H9 (cell line): Measurements from ENCODE around the gene TNIK. TPM values are rescaled to one million over a fixed set of nuclear protein-coding genes. Genes with fewer than 3 reads are reported as not detected.

Experiments used
- DNase-seq: peaks from one replicate; pipeline ENCODE4 v3.0.0-alpha.2; 2017
- H2AFZ ChIP-seq: one replicate; pipeline ENCODE4 v1.6.1; 2013; ENCODE audit warnings: mild to moderate bottlenecking, low read length, control low read depth, moderate library complexity
- H2AK5ac ChIP-seq: 2 replicates; pipeline ENCODE4 v1.6.1; 2013; ENCODE audit warnings: low read length, control low read depth, mixed read lengths; ENCODE audit not compliant: insufficient read length
- H2BK120ac ChIP-seq: one replicate; pipeline ENCODE4 v1.6.1; 2013; ENCODE audit warnings: low read depth, mild to moderate bottlenecking, low read length, control low read depth, inconsistent platforms; ENCODE audit not compliant: poor library complexity, severe bottlenecking
- H2BK12ac ChIP-seq: 2 replicates; pipeline ENCODE4 v1.6.1; 2013; ENCODE audit warnings: low read length, control low read depth, mixed read lengths, low read depth; ENCODE audit not compliant: insufficient read length
- H2BK15ac ChIP-seq: 2 replicates; pipeline ENCODE4 v1.6.1; 2013; ENCODE audit warnings: low read depth, low read length, control low read depth
- H2BK20ac ChIP-seq: one replicate; pipeline ENCODE4 v1.6.1; 2013; ENCODE audit warnings: low read depth, mild to moderate bottlenecking, low read length, control low read depth, inconsistent platforms; ENCODE audit not compliant: poor library complexity, severe bottlenecking
- H2BK5ac ChIP-seq: 2 replicates; pipeline ENCODE4 v1.6.1; 2013; ENCODE audit warnings: low read length, control low read depth, mixed read lengths; ENCODE audit not compliant: insufficient read length
- H3K14ac ChIP-seq: 2 replicates; pipeline ENCODE4 v1.6.1; 2013; ENCODE audit warnings: low read length, control low read depth; ENCODE audit not compliant: insufficient read depth
- H3K18ac ChIP-seq: 2 replicates; pipeline ENCODE4 v1.6.1; 2013; ENCODE audit warnings: low read depth, mild to moderate bottlenecking, mixed read lengths, low read length, control low read depth; ENCODE audit not compliant: insufficient read length
- H3K23ac ChIP-seq: 2 replicates; pipeline ENCODE4 v1.6.1; 2013; ENCODE audit warnings: low read length, control low read depth, mixed read lengths, low read depth; ENCODE audit not compliant: insufficient read length
- H3K23me2 ChIP-seq: 2 replicates; pipeline ENCODE4 v1.6.1; 2013; ENCODE audit warnings: low read depth, mild to moderate bottlenecking, mixed read lengths, low read length, control low read depth; ENCODE audit not compliant: insufficient read length, poor library complexity, severe bottlenecking
- H3K27ac ChIP-seq: 2 replicates; pipeline ENCODE4 v1.5.1; 2013; ENCODE audit warnings: low read length, control low read depth, mixed read lengths, low read depth; ENCODE audit not compliant: insufficient read length
- H3K27me3 ChIP-seq: 2 replicates; pipeline ENCODE4 v1.6.1; 2013; ENCODE audit warnings: low read length, control low read depth, inconsistent platforms; ENCODE audit not compliant: insufficient read depth
- H3K4ac ChIP-seq: 2 replicates; pipeline ENCODE4 v1.6.1; 2013; ENCODE audit warnings: low read depth, mild to moderate bottlenecking, control low read depth, inconsistent platforms, low read length, moderate library complexity
- H3K4me1 ChIP-seq: 2 replicates; pipeline ENCODE4 v1.6.1; 2013; ENCODE audit warnings: low read length, control low read depth, inconsistent platforms; ENCODE audit not compliant: insufficient read depth
- H3K4me2 ChIP-seq: 2 replicates; pipeline ENCODE4 v1.6.1; 2013; ENCODE audit warnings: low read length, control low read depth, mixed read lengths; ENCODE audit not compliant: insufficient read length, insufficient read depth
- H3K56ac ChIP-seq: 2 replicates; pipeline ENCODE4 v1.6.1; 2013; ENCODE audit warnings: low read depth, mild to moderate bottlenecking, mixed read lengths, low read length, control low read depth; ENCODE audit not compliant: insufficient read length
- H3K79me1 ChIP-seq: 2 replicates; pipeline ENCODE4 v1.6.1; 2013; ENCODE audit warnings: low read depth, mild to moderate bottlenecking, moderate library complexity, low read length, control low read depth, inconsistent platforms; ENCODE audit not compliant: insufficient read depth, poor library complexity, severe bottlenecking
- H3K79me2 ChIP-seq: 2 replicates; pipeline ENCODE4 v1.6.1; 2013; ENCODE audit warnings: low read length, control low read depth, inconsistent platforms; ENCODE audit not compliant: insufficient read depth
- H3K9ac ChIP-seq: 2 replicates; pipeline ENCODE4 v1.6.1; 2013; ENCODE audit warnings: low read length, control low read depth, mixed read lengths; ENCODE audit not compliant: insufficient read length; ENCODE audit errors: extremely low read depth
- H3K9me3 ChIP-seq: one replicate; pipeline ENCODE4 v1.6.1; 2013; ENCODE audit warnings: low read depth, low read length, inconsistent platforms; ENCODE audit not compliant: control insufficient read depth
- H3T11ph ChIP-seq: one replicate; pipeline ENCODE4 v1.6.1; 2013; ENCODE audit warnings: mild to moderate bottlenecking, low read length, control low read depth, inconsistent platforms
- H4K20me1 ChIP-seq: one replicate; pipeline ENCODE4 v1.6.1; 2013; ENCODE audit not compliant: control insufficient read depth, insufficient read length, insufficient read depth
- H4K5ac ChIP-seq: 2 replicates; pipeline ENCODE4 v1.6.1; 2013; ENCODE audit warnings: low read depth, mild to moderate bottlenecking, mixed read lengths, low read length, control low read depth; ENCODE audit not compliant: insufficient read length
- H4K8ac ChIP-seq: replicated peaks from 2 replicates; pipeline ENCODE4 v1.6.1; 2013; ENCODE audit warnings: low read length, control low read depth, mixed read lengths, low read depth; ENCODE audit not compliant: insufficient read length
- H4K91ac ChIP-seq: 2 replicates; pipeline ENCODE4 v1.6.1; 2013; ENCODE audit warnings: low read depth, mild to moderate bottlenecking, moderate library complexity, mixed read lengths, low read length, control low read depth; ENCODE audit not compliant: insufficient read length
- H3K27ac Mint-ChIP-seq, 3 experiments: 2 replicates in 2 of 3; 3 replicates in 1 of 3; pipeline ENCODE4 v1.8.0; 2020 to 2021; ENCODE audit warnings: mixed read lengths in 3 of 3, mild to moderate bottlenecking in 1 of 3, moderate library complexity in 1 of 3
- H3K27me3 Mint-ChIP-seq: 2 replicates; pipeline ENCODE4 v1.8.0; 2021; ENCODE audit warnings: low read depth, mild to moderate bottlenecking, moderate library complexity, mixed read lengths
- H3K36me3 Mint-ChIP-seq, 3 experiments: 2 replicates in 2 of 3; 3 replicates in 1 of 3; pipeline ENCODE4 v1.8.0; 2020 to 2021; ENCODE audit warnings: low read depth in 3 of 3, mixed read lengths in 3 of 3; ENCODE audit not compliant: insufficient read depth in 1 of 3
- H3K4me1 Mint-ChIP-seq, 2 experiments: 2 replicates each; pipeline ENCODE4 v1.8.0; 2020; ENCODE audit warnings: mixed read lengths in 2 of 2
- H3K4me3 Mint-ChIP-seq, 2 experiments: 2 replicates in 1 of 2; 3 replicates in 1 of 2; pipeline ENCODE4 v1.8.0; 2020 to 2021; ENCODE audit warnings: mild to moderate bottlenecking in 2 of 2, mixed read lengths in 2 of 2, moderate library complexity in 1 of 2
- H3K9me3 Mint-ChIP-seq, 2 experiments: 2 replicates in 1 of 2; 3 replicates in 1 of 2; pipeline ENCODE4 v1.8.0; 2020; ENCODE audit warnings: mild to moderate bottlenecking in 2 of 2, mixed read lengths in 2 of 2, moderate library complexity in 1 of 2
- WGBS: extraction: QIAGEN DNeasy Blood & Tissue Kit; methylation state at CpG from one replicate; pipeline ENCODE4 v1.1.7; 2013; ENCODE audit warnings: missing lambda C conversion rate, low lambda C conversion rate, mixed read lengths; ENCODE audit not compliant: insufficient read length; ENCODE audit errors: extremely low coverage; 5-methylcytosine and 5-hydroxymethylcytosine counted together
- total RNA-seq: library from RNA; stranded (reverse); gene quantifications from 2 replicates; pipeline ENCODE4 v1.2.1, GENCODE V29; 2021
- TF ChIP-seq, protein P1 (sequence below): fragments of 200-600 bp; sonication (generic); conservative IDR thresholded peaks from 3 replicates; pipeline ENCODE4 v1.8.0; 2021; ENCODE audit warnings: antibody characterized with exemption, mild to moderate bottlenecking

The TNIK gene
- total RNA-seq, 1 experiment from 2014 or later = 15.9 TPM

- Histone ChIP-seq H3K4ac (no peak overlapping the region), H2AK5ac (no peak overlapping the region), H3T11ph (no peak overlapping the region), H3K27me3 (no peaks in the 10 kb centered on the region), H3K4me2 (no peak overlapping the region), H3K9me3 (no peaks in the 10 kb centered on the region), H3K79me2 (no peaks in the 10 kb centered on the region), H3K27ac (no peak overlapping the region), H4K91ac (no peak overlapping the region), H4K5ac (no peak overlapping the region), H2BK20ac (no peak overlapping the region), H3K18ac (no peak overlapping the region), H2BK12ac (no peak overlapping the region), H3K4me1 (no peaks in the 10 kb centered on the region), H3K14ac (no peak overlapping the region), H3K9ac (no peak overlapping the region), H3K56ac (no peak overlapping the region), H2BK120ac (no peak overlapping the region), H3K79me1 (no peaks in the 10 kb centered on the region), H4K20me1 (no peaks in the 10 kb centered on the region), H2AFZ (no peak overlapping the region), H2BK5ac (no peak overlapping the region), H3K23me2 (no peaks in the 10 kb centered on the region), H4K8ac (no peak overlapping the region), H2BK15ac (no peak overlapping the region), H3K23ac (no peak overlapping the region)
- no peak for DNase-seq
- no peaks in the 10 kb centered on the region for H3K27me3 Mint-ChIP-seq
- TF ChIP-seq, protein P1, sequence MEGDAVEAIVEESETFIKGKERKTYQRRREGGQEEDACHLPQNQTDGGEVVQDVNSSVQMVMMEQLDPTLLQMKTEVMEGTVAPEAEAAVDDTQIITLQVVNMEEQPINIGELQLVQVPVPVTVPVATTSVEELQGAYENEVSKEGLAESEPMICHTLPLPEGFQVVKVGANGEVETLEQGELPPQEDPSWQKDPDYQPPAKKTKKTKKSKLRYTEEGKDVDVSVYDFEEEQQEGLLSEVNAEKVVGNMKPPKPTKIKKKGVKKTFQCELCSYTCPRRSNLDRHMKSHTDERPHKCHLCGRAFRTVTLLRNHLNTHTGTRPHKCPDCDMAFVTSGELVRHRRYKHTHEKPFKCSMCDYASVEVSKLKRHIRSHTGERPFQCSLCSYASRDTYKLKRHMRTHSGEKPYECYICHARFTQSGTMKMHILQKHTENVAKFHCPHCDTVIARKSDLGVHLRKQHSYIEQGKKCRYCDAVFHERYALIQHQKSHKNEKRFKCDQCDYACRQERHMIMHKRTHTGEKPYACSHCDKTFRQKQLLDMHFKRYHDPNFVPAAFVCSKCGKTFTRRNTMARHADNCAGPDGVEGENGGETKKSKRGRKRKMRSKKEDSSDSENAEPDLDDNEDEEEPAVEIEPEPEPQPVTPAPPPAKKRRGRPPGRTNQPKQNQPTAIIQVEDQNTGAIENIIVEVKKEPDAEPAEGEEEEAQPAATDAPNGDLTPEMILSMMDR = no peak
- H3K9me3 Mint-ChIP-seq = no peaks in the 10 kb centered on the region
- H3K4me1 Mint-ChIP-seq = peaks cover 10% of the 10 kb centered on the region in 2 experiments
- peaks cover 0 to 4% (median 0%) of the 10 kb centered on the region in 3 experiments; a peak in 2 of 7 replicates for H3K36me3 Mint-ChIP-seq
- no CpG with 5 or more reads among the region's 1 CpG for WGBS
- H3K4me3 Mint-ChIP-seq = no peak overlapping the region
- H3K27ac Mint-ChIP-seq = no peak overlapping the region
Observed at GRCh38 chr3:171194965-171195364, 265.2 kb downstream of the TNIK start.
